Stomach (tissue), 4 donors: Measurements from ENCODE around the gene BCHE.

Experiments
- EP300 ChIP-seq: sonication (generic); formaldehyde crosslinking; IDR thresholded peaks from one replicate; pipeline ENCODE4 v1.6.1; 2017; ENCODE audit warnings: antibody characterized with exemption
- POLR2A ChIP-seq, 4 donors: fragments of 450-650 bp; IDR thresholded peaks; one replicate each; pipeline ENCODE4 v1.6.1; 2016; ENCODE audit warnings: antibody characterized with exemption in 4 of 4, control low read depth in 2 of 4, mild to moderate bottlenecking in 1 of 4, moderate library complexity in 1 of 4
- TF ChIP-seq, protein P1 (sequence below), 7 experiments: fragments of 450-650 bp in 4 of 7; fragments of 200-600 bp in 3 of 7; sonication (generic) in 3 of 7; IDR thresholded peaks; one replicate each; pipeline ENCODE4 v1.5.1; 2016 to 2019; ENCODE audit warnings: antibody characterized with exemption in 7 of 7, control low read depth in 2 of 7, mild to moderate bottlenecking in 1 of 7

DNA sequence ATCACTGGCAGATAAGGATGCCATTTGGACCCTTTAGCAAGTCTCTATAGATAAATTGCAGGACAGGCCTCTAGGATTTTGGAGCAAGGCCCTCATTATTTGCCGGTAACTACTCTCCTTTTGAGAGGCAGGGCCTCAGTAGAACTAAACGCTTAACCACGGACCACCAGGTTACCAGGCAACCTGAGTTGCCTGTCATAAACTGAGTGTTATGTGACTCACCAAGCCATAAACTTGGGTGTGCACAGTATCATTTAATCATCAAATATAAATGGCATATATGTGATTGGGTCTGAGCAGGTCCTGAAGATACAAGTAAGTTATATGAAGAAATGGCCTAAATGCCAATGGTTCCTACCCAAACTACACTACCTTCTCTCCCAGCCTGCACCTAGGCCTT is 93.2 kb downstream of the BCHE start:
- TF ChIP-seq, protein P1, sequence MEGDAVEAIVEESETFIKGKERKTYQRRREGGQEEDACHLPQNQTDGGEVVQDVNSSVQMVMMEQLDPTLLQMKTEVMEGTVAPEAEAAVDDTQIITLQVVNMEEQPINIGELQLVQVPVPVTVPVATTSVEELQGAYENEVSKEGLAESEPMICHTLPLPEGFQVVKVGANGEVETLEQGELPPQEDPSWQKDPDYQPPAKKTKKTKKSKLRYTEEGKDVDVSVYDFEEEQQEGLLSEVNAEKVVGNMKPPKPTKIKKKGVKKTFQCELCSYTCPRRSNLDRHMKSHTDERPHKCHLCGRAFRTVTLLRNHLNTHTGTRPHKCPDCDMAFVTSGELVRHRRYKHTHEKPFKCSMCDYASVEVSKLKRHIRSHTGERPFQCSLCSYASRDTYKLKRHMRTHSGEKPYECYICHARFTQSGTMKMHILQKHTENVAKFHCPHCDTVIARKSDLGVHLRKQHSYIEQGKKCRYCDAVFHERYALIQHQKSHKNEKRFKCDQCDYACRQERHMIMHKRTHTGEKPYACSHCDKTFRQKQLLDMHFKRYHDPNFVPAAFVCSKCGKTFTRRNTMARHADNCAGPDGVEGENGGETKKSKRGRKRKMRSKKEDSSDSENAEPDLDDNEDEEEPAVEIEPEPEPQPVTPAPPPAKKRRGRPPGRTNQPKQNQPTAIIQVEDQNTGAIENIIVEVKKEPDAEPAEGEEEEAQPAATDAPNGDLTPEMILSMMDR (IDR thresholded peaks at IDR 0.05) = no peak
- TF ChIP-seq EP300 (no peak), POLR2A (IDR thresholded peaks at IDR 0.05) (no peak)
